GM21737 (cell line): ENCODE data around the gene MROH8.

Source experiments
- ATAC-seq: cut with Tn5 transposase; IDR thresholded peaks from one replicate; pipeline ENCODE4 v1.9.1; 2021; ENCODE audit warnings: mild to moderate bottlenecking, moderate library complexity; ENCODE audit not compliant: unreplicated experiment

The MROH8 gene

DNA sequence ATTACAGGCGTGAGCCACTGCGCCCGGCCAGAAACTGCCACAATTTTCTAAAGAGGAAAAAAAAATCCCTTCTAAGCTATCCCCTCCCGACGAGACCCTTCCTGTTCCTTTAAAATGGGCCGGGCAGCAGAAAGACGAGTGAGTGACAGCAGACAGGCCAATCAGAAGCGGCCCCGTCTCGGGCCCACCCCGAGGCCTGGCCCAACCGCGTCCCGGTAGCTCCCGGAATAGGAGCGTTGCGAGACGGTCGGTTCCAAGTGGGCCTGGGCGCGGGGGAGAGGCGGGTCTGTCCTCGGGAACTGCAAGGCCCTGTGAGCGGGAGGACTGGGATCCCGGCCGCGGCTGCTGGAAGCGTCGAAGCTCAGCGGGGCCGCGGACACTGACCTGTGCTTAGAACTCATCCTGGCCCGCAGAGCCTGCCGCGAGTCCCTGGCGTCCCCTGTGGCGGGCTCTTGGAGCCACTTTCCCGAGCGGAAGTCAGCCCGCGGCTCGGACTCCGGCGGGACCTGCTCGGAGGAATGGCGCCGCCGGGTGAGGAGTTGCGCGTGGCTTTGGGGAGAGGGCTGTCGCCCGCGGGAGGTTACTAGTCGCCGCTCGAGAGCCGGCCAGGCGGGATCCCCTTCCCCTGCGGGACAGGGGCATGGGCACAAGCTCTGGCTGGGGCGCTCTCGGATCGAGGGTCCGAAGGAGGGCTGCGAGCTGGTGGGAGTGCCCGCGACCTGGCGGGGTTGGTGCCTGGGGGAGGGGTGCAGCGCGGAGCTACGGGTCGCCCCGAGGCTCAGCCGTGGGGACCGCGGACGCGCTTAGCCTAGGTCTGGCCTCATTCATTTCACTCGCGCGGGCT, at the start of gene MROH8, which contains the start of gene RPN2:
Gene MROH8 (minus strand): TSS at position 710 of the 844 bp plus-strand sequence.
Gene RPN2 (plus strand): TSS at position 492 of the 844 bp plus-strand sequence. CDS start 27 bp downstream, at position 519.
- ATAC-seq, result peak; percentile 90

DNA sequence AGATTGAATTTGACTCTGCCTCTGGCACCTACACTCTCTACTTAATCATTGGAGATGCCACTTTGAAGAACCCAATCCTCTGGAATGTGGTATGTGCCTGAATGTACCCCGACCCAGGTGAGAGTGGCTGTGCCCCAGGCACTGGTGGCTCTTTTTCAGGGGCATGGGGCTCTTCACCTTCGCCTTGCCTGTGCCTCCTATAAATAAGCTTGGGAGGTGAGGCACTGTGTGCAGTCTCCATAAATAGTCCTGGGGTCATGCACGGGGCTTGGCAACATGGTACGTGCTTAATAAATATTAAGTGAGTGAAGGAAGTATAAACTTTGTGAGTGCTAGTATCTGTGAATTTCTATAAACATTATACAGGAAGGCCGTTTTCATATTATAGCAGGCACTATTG, 49.3 kb upstream of the MROH8 start:
- no peak for ATAC-seq

DNA sequence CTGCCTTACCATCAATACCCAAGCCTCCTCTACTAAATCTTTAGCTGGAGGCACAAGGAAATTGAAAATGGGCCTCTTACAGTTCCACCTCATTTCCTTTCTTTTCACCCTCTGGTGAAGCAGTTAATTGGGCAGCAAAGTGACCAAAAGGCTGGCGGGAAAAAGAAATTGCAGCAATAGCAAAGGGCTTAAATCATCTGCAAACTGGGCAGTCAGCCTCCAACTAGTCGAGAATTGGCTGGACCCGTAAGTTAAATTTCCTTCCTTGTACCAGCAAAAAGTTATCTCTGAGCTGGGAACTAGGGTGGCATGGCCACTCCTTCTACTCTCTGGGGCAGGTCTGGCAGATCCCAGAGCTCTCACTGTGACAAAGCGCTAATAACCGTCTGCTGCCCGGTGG, 48.7 kb upstream of the MROH8 start:
- ATAC-seq, result no peak

DNA sequence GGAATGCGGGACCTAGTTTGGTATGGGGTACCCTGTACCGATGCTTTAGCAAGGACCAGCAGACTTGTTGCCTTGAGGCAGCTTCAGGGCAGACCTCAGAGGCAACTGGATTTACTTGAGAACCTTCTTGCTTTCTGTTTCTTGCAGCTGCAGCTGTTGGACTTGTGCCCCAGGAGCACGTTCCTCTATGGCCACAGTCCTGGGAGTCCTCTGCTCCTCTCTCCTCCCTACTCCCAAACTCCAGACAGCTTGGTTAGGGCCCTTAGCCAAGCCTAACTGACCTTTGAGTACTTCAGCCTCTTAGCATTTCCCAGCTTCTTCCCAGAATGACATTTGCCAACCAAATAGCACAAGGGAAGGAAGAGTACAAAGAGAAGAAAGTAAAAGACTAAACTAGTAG, 47.5 kb upstream of the MROH8 start:
- no peak for ATAC-seq

DNA sequence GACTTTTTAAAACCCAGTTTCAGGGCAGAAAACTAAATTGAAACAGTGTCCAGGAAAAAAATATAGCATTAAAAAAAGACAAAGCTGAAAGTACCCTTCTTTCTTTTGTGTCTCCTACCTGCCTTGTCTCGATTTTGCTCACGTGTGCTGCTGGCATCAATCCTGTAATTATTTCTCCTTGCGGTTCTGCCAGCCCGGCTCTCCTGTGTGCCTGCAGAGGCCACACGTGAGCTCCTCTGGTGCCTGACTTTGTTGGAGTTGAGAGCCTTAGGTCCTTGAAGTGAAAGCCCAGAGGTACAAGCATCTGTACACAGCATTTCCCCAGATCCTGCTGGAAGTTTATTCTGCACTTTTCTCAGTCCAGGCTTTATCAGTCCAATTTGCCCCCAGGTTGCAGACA, 45.8 kb upstream of the MROH8 start:
- ATAC-seq, result no peak

DNA sequence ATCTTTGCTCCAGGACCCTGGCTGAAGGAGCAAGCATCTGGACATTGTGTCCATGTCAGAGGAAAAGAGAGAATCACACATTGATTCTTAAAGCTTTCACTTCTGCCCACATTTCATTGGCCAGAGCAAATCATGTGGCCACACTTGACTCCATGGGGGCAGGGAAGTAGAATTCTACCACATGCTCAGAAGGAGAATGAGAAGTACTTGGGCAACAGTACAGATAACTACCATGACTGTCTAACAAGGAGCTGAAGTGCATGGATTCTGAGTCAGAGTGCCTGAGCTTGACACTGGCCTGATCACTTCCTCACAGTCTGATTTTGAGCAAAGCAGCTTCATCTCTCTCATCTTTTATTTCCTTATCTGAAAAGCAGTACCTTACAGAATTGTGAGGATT, 43.7 kb upstream of the MROH8 start:
- ATAC-seq, result no peak

DNA sequence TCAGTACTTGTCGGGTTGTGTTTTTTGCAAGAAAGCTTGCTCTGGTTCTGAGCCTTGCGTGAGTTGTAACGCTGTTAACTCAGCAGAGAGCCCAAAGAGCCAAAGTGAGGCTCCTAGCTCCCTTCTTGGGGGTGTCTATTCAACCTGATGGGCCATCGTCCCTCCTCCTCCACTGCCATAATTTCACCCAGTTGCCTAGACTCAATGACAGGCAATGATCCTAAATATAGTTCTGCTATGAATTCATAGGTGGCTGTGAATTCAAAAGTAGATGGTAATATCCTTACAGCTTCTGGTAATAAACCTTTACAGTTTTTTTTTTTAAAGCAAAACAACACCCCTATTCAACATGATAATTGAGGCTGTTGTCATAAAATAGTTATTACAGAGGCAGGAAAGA, 42.7 kb upstream of the MROH8 start:
- ATAC-seq, result no peak

DNA sequence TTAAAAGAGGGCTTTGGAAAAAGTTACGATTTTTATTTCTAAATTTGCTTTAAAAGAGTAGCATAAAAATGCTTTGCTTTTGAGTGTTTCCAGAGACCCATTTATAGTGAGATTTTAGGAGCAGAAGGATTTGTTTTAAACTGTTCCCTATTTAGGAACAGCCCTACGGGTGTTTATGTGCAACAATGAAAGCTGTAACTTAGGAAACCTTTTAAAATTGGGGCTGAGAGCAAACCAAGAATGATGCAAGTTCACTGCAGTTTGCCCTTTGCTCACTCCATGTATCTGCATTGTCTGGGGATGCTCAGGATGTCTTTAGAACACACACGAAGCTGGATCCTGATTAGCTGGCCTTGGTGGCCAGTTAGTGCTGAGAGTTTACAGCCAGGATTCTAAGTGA, 41.4 kb upstream of the MROH8 start:
- no peak for ATAC-seq

DNA sequence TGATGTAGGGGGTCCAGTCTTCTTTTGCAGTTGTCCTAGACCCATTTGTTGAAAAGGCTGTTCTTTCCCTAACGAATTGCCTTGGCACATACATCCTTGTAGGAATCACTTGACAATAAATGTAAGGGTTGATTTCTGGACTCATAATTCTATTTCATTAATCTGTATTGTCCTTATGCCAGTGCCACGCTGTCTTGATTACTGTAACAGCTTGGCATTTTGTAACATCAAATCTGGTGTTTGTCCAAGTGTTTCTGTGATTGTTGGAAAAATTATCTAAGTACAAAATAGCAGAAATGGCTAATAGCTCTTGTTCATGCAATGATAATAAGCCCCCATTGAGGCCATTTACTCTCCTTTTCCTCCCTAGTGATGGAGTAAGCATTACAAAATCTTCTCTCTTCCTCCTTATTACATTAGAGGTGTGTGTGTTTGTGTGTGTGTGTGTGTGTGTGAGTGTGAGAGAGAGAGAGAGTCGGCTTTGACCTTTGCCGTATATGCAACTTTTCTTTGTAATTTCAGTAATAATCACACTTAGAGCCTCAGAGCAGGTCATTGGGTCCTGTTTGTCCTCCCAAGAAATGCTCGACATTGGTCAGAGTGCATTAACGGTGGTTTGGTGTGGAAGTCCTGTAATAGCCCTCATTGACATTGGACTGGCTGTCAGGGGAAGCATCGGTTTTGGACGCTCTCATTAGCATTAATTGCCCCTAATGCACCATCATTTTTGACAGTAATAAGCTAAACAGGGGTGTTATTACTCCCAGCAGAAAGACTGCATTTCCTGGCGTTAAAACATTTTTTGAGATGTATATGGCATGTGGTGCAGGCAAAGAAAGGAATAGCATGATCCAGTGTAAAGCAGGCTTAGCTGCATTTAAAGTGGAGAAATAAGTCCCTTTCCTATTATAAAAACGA, 40.7 kb upstream of the MROH8 start:
- ATAC-seq, result no peak

DNA sequence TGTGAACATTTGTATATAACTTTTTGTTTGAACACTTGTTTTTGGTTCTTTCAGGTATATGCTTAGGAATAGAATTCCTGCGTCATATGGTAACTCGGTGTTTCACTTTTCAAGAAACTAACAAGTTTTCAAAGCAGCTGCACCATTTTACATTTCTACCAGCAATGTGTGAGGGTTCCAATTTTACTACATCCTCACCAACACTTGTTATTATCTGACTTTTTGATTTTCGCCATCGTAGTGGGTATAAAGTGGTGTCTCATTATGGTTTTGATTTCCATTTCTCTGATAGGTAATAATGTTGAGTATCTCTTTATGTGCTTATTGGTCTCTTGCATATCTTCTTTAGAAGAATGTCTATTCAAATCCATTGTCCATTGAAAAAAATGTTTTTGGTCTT, 39.6 kb upstream of the MROH8 start:
- ATAC-seq, result no peak

DNA sequence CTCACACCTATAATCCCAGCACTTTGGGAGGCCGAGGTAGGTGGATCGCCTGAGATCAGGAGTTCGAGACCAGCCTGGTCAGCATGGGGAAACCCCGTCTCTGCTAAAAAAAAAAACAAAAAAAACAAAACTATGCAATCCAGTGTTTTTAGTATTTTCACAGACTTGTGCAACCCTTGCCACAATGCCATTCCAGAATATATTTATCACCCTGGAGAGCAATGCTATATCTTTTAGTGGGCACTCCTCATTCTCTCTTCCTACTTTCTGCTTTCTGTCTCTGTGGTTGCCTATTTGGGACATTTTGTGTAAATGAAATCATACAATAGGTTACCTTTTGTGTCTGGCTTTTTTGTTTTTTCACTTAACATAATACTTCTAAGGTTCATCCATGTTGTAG, 39.1 kb upstream of the MROH8 start:
- ATAC-seq, result no peak

DNA sequence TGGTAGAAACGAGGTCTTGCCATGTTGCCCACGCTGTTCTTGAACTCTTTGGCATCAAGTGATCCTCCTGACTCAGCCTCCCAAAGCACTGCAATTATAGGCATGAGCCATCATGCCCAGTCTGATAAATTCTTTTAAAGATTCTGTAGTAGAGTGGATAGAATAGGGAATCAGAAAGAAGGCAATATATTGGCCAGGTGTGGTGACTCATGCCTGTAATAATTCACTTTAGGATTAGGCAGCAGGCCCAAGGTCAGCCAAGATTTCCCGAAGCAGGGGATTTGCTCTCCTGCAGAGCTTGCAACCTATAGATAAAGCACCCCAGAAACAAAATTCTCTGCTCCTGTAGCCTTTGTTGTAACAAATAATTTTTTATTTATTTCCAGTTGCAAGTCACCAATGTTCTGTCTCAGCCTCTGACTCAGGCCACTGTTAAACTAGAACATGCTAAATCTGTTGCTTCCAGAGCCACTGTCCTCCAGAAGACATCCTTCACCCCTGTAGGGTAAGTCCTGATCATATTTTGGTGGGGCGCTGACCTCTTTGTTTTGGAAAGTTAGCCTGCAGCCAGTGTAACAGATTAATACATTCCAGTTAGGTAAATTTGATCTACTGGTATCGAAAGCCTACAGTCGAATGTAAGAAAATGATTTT, 30.4 kb upstream of the MROH8 start:
- ATAC-seq, result no peak

DNA sequence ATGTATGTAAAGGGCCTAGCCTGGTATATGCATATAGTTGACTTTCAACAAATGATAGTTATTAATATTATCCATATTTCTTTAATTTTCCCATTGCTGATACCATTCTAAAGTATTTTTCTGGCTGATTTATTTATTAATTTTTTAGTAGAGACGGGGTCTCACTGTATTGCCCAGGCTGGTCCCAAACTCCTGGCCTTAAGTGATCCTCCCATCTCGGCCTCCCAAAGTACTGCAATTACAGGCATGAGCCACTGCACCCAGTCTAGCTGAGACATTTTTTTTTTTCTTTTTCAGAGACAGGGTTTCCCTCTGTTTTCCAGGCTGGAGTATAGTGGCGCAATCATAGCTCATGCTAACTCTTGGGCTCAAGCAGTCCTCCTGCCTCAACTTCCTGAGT, 29.8 kb upstream of the MROH8 start:
- no peak for ATAC-seq

DNA sequence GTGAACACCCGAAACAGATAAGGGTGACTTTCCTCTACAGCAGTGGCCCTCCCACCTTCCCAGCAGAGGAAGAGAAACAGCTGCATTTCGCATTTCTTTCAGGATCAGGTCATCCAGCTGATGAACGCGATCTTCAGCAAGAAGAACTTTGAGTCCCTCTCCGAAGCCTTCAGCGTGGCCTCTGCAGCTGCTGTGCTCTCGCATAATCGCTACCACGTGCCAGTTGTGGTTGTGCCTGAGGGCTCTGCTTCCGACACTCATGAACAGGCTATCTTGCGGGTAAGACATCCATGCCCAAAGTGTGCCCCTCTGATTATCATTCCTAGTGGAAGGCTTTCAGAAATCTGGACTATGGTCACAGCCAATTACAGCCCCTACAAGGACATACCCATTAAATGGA, 27.8 kb upstream of the MROH8 start:
- ATAC-seq, result no peak

DNA sequence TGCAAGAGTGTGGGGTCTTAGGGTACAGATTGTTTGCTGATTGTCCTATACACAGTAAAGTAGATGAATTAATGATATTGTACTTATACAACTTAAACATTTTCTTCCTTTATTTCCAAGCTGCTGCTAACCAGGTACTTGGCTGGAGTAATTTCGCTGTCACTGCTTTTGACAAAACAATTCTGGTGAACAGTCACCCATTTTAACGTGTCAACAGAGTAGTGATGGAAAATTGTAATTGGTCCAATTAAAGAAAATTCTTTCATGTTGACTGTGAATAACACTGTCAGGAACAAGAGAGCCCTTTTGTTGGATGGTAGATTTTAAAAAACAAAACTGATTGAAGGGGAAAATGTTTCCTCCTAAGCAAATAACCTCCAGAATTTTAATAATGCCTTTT, 26.4 kb upstream of the MROH8 start:
- ATAC-seq, result no peak

DNA sequence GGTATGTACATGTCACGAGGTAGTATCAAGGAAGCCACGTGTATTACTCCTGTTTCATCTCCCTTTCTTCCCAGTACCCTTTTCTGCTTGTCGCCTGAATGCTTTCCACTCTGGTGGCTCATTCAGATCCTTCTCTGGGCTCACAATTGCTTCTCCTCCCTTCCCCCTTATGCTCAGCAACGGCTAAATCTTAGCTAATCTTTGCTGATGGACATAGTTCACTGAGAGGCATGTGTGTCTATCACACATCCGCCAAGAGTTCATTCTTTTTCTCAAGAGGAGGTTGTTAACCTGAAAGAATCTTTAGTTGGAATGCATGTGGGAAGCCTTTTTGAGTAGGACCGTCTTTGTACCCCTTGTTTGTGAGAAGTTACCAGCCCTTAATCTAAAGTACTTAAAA, 25.8 kb upstream of the MROH8 start:
- ATAC-seq, result no peak

DNA sequence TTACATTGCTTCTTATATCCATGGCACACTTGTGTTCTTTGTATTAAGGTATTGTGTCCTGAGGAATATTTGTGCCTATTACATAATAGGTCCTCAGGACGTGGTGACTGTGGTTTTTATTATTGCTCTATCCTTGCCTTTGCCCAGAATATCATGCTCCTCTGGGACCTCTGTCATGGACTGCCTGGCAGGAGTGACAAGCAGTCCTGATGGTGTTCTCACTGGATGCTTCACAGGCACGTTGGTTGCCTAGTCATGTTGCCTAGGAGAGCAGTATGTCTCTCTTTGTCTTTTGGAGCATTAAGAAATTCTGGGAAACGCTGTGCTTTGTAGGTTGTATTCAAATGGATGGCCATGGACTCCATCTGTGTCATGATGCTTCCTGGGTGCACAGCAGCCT, 24.7 kb upstream of the MROH8 start:
- no peak for ATAC-seq

DNA sequence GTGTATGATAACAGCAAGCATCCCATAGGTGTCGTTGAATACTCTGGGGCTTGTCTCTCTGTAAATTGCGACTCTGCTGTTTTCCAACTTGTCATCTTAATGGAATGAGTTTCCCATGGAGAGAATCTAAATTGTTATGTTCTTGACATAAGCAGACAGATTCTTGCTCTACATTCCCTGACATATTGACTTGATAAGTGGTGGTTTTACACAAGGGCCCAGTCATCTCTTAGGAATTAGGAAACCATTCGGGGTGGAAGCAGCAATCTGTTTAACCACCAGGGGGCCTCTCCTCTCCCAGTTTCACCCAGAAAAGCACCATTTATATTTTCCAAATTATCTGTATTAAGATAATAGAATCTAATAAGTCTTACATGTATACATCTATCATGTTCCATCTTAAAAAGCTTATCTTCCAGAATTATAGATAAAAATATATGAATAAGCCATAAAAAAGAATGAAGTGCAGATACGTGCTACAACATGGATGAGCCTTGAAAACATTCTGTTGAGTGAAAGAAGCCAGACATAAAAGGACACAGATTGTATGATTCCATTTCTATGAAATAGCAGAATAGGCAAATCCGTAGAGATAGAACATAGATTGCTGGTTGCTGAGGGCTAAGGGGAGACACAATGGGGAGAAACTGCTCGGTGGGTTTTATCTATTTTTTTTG, 23.1 kb upstream of the MROH8 start:
- ATAC-seq, result no peak

DNA sequence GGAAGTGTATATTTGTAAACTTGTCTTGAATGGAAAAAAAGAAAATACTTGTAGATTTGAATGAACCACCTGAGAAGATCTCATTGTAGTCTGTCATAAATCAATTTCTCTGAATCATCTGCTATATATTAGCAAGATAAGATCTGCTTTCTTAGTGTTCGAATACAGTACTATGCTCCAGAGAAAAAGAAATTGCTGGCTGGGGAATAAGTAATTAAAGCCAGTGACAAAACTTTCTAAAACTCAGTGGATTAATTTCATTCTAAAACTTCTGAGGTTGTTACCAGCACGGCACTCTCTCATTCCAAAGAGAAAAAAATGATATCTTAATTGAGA, 22.4 kb upstream of the MROH8 start:
- ATAC-seq, result no peak

DNA sequence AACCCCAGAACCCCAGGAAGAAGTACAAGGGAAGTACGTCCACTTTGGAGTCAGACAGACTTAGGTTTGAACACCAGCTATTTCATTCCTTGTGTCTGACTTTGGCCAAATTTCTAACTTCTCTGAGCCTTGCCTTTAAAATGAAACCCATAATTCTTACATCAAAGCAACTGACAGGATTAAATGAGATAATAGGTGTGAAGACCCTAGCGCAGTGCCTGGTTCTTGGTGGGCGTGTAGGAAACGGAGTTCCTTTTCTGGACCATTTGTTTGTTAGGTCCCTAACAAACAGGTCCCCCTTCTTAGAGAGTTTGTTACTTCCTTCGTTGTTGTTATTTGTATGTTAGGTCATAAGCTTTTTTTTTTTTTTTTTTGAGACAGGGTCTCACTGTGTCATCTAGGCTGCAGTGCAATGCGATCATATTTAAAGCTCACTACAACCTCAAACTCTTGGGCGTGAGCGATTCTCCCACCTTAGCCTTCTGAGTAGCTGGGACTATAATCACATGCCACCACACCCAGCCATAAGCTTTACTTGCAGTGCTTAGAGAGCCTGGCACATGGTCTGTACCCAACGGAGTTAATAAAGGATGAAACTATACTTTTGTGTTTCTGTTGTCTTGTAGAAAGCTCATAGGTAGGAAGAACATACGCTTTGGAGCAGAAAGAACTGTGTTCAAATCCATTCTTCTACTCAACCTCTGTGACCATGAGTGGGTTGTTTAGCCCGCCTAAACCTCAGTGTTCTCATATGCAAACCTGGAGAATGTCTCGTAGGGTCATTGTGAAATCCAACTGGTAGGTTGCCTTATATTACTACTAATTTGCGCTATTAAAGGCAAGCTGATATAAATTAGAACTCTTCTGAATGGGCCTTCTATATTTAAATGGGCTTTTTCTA, 21.8 kb upstream of the MROH8 start:
- ATAC-seq, result no peak
